Measurements from ENCODE around the gene TMEM178A. TPM values are rescaled to one million over a fixed set of nuclear protein-coding genes. Genes with fewer than 3 reads are reported as not detected.

The TMEM178A gene
- total and polyA plus RNA-seq, 4 donors, result 13.6 to 55.8 (median 36.2) TPM

DNA sequence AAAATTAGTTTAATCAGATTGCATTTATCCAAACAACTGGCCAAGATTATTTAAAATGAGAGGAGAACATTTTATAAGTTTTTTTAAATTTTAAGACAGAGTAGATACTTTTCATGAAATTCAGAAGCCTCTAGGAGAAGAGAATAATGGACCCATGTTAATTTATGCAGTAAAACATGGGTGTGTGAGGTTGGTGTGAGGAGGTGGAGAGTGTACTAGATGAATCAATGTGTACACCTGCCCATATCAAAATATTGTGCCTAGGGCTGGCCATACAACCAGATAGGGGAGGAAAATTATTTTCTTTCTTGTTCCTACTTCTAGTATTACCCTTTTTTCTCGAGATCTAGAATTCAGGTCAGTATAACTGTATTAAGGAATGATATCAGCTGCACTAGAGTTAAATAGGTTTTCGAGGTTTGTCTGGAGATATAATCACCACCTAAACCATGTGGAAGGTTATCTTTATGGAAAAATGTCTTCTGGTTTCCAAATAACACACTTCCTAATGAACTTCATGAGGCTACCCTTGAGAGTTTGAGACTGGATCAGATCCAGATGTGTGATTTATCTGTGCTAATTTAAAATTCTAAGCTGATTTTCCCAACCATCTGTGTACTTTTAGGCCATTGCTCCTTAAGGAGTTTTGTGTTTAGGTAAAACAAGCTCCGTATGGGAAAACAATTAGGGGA, 37.6 kb downstream of the TMEM178A start:
- no peaks in the 10 kb centered on the region for H3K4me1 ChIP-seq (ENCODE audit: control insufficient read depth, insufficient read depth, low read length)
- H3K27ac ChIP-seq (ENCODE audit: low read depth, low read length), result no peak overlapping the region
- peaks cover 3% of the 10 kb centered on the region for H3K36me3 ChIP-seq (ENCODE audit: control insufficient read depth, insufficient read depth, low read length)
- no peaks in the 10 kb centered on the region for H3K27me3 ChIP-seq (ENCODE audit: control insufficient read depth, insufficient read depth, low read length)
- peaks cover 14% of the 10 kb centered on the region for H3K9me3 ChIP-seq (ENCODE audit: control insufficient read depth, insufficient read depth, low read length)
- no peak for DNase-seq (ENCODE audit: low read depth in 4 of 6, low spot score in 6 of 6)
- WGBS (ENCODE audit: insufficient coverage), result no CpG with 5 or more reads among the region's 3 CpGs
- H3K4me3 ChIP-seq (ENCODE audit: low read depth, low read length), result no peak overlapping the region

- H3K27ac ChIP-seq (ENCODE audit: low read depth, low read length), result no peak overlapping the region
- DNase-seq (ENCODE audit: low read depth in 4 of 6, low spot score in 6 of 6), result no peak
- H3K27me3 ChIP-seq (ENCODE audit: control insufficient read depth, insufficient read depth, low read length), result no peaks in the 10 kb centered on the region
- peaks cover 3% of the 10 kb centered on the region for H3K36me3 ChIP-seq (ENCODE audit: control insufficient read depth, insufficient read depth, low read length)
- H3K9me3 ChIP-seq (ENCODE audit: control insufficient read depth, insufficient read depth, low read length), result peaks cover 14% of the 10 kb centered on the region
- H3K4me1 ChIP-seq (ENCODE audit: control insufficient read depth, insufficient read depth, low read length), result no peaks in the 10 kb centered on the region
- H3K4me3 ChIP-seq (ENCODE audit: low read depth, low read length), result no peak overlapping the region
- 80% methylated on average over 2 of the region's 3 CpGs for WGBS (ENCODE audit: insufficient coverage)
These were observed 38.8 kb downstream of the TMEM178A start for GRCh38 chr2:39704540-39704939.

DNA sequence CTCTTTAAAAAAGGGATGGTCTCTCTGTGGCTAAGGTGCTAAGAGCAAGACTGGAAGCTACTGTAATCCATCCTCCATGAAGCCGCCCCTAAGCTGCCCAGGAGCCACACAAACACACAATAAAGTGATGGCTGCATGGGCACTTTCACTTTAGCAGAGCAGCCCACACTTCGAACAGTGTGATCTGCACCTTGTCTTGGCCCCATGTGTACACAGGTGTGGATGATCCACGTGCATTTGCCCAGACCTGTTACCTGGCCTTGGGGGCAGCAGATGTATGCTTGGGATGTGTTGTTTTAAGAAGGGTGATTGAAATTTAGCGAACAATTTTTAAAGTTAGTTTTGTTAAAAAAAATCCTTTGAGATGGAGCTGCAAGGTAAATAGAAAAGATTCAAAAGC, 39.9 kb downstream of the TMEM178A start:
- 92% methylated on average over 2 of the region's 4 CpGs for WGBS (ENCODE audit: insufficient coverage)

GRCh38 chr2:39706312-39706711, 40.6 kb downstream of the TMEM178A start:
- Histone ChIP-seq H3K27me3 (ENCODE audit: control insufficient read depth, insufficient read depth, low read length) (no peaks in the 10 kb centered on the region), H3K36me3 (ENCODE audit: control insufficient read depth, insufficient read depth, low read length) (peaks cover 3% of the 10 kb centered on the region), H3K9me3 (ENCODE audit: control insufficient read depth, insufficient read depth, low read length) (peaks cover 7% of the 10 kb centered on the region), H3K4me1 (ENCODE audit: control insufficient read depth, insufficient read depth, low read length) (no peaks in the 10 kb centered on the region), H3K27ac (ENCODE audit: low read depth, low read length) (no peak overlapping the region), H3K4me3 (ENCODE audit: low read depth, low read length) (no peak overlapping the region)
- DNase-seq (ENCODE audit: low read depth in 4 of 6, low spot score in 6 of 6), result no peak
- no CpG with 5 or more reads among the region's 1 CpG for WGBS (ENCODE audit: insufficient coverage)

More for the DNA sequence above, 39.9 kb downstream of the TMEM178A start:
- H3K27me3 ChIP-seq (ENCODE audit: control insufficient read depth, insufficient read depth, low read length), result no peaks in the 10 kb centered on the region
- DNase-seq (ENCODE audit: low read depth in 4 of 6, low spot score in 6 of 6), result no peak
- no peak overlapping the region for H3K4me3 ChIP-seq (ENCODE audit: low read depth, low read length)
- peaks cover 13% of the 10 kb centered on the region for H3K9me3 ChIP-seq (ENCODE audit: control insufficient read depth, insufficient read depth, low read length)
- H3K4me1 ChIP-seq (ENCODE audit: control insufficient read depth, insufficient read depth, low read length), result no peaks in the 10 kb centered on the region
- H3K36me3 ChIP-seq (ENCODE audit: control insufficient read depth, insufficient read depth, low read length), result peaks cover 3% of the 10 kb centered on the region
- H3K27ac ChIP-seq (ENCODE audit: low read depth, low read length), result no peak overlapping the region

DNA sequence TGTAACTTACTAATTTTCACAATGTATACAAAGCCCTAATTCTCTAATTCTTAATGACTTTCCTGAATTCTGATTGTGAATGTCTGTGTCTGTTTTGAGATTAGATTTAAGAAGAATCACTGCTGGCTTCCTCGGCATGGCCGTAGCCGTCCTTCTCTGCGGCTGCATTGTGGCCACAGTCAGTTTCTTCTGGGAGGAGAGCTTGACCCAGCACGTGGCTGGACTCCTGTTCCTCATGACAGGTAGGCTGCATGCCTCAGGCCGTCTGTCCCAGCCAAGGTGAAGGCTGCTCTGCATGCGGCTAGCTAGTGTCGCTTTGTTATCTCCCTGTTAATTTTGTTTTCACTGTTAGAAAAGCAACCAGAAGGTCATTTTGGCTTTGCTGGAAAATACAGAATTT, 41.2 kb downstream of the TMEM178A start:
- peaks cover 3% of the 10 kb centered on the region for H3K36me3 ChIP-seq (ENCODE audit: control insufficient read depth, insufficient read depth, low read length)
- H3K27ac ChIP-seq (ENCODE audit: low read depth, low read length), result no peak overlapping the region
- no peaks in the 10 kb centered on the region for H3K27me3 ChIP-seq (ENCODE audit: control insufficient read depth, insufficient read depth, low read length)
- H3K9me3 ChIP-seq (ENCODE audit: control insufficient read depth, insufficient read depth, low read length), result peaks cover 3% of the 10 kb centered on the region
- 82% methylated on average over 7 of the region's 8 CpGs for WGBS (ENCODE audit: insufficient coverage)
- H3K4me3 ChIP-seq (ENCODE audit: low read depth, low read length), result no peak overlapping the region
- no peaks in the 10 kb centered on the region for H3K4me1 ChIP-seq (ENCODE audit: control insufficient read depth, insufficient read depth, low read length)
- no peak for DNase-seq (ENCODE audit: low read depth in 4 of 6, low spot score in 6 of 6)

GRCh38 chr2:39708003-39708402, 42.3 kb downstream of the TMEM178A start:
- WGBS (ENCODE audit: insufficient coverage), result 97% methylated on average over 7 of the region's 9 CpGs
- DNase-seq (ENCODE audit: low read depth in 4 of 6, low spot score in 6 of 6), result no peak
- Histone ChIP-seq H3K36me3 (ENCODE audit: control insufficient read depth, insufficient read depth, low read length) (peaks cover 3% of the 10 kb centered on the region), H3K4me1 (ENCODE audit: control insufficient read depth, insufficient read depth, low read length) (no peaks in the 10 kb centered on the region), H3K27ac (ENCODE audit: low read depth, low read length) (no peak overlapping the region), H3K4me3 (ENCODE audit: low read depth, low read length) (no peak overlapping the region), H3K27me3 (ENCODE audit: control insufficient read depth, insufficient read depth, low read length) (no peaks in the 10 kb centered on the region), H3K9me3 (ENCODE audit: control insufficient read depth, insufficient read depth, low read length) (no peaks in the 10 kb centered on the region)

DNA sequence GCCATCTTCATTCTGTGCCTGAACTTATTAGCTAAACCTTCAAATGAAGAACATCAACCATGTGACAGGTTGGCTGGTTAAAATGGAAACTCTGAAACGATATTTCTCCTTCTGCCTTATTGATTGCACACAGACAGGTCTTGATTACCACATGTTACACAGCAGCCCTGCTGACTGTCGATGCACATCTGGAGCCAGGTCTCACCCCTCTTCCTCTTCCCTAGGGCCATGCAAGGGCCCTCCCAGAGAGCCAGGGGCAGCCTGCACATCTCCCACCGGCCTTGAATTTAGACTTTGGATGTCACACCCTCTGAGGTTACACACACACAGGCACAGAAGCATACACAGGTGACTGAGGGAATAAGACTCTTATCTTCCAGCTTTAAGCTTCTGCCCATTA, 45.1 kb downstream of the TMEM178A start:
- DNase-seq (ENCODE audit: low read depth in 4 of 6, low spot score in 6 of 6), result no peak
- Histone ChIP-seq H3K4me1 (ENCODE audit: control insufficient read depth, insufficient read depth, low read length) (no peaks in the 10 kb centered on the region), H3K36me3 (ENCODE audit: control insufficient read depth, insufficient read depth, low read length) (peaks cover 3% of the 10 kb centered on the region), H3K27ac (ENCODE audit: low read depth, low read length) (no peak overlapping the region), H3K4me3 (ENCODE audit: low read depth, low read length) (no peak overlapping the region), H3K9me3 (ENCODE audit: control insufficient read depth, insufficient read depth, low read length) (no peaks in the 10 kb centered on the region), H3K27me3 (ENCODE audit: control insufficient read depth, insufficient read depth, low read length) (no peaks in the 10 kb centered on the region)
- WGBS (ENCODE audit: insufficient coverage), result 73% methylated on average over 3 of the region's 3 CpGs

DNA sequence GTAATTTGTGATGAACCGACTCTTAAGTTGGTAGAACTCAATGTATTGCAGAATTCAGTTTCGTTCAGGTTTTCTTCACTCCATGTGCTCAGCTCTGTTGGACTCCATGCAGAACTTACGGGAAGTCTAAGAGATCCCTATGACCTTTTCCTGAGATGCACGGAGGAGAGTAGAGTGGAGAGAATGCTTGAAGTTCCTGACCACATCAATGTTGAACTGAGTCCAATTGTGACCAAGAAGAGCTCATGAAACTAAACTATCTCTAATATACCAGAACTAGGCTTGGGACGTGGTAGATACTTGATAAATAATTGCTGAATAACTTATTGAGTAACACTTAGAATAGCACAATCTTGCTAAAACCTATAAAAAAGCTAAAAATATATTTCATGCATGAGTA, 47.2 kb downstream of the TMEM178A start:
- Histone ChIP-seq H3K4me3 (ENCODE audit: low read depth, low read length) (no peak overlapping the region), H3K36me3 (ENCODE audit: control insufficient read depth, insufficient read depth, low read length) (peaks cover 2% of the 10 kb centered on the region), H3K27ac (ENCODE audit: low read depth, low read length) (no peak overlapping the region), H3K9me3 (ENCODE audit: control insufficient read depth, insufficient read depth, low read length) (no peaks in the 10 kb centered on the region), H3K4me1 (ENCODE audit: control insufficient read depth, insufficient read depth, low read length) (no peaks in the 10 kb centered on the region), H3K27me3 (ENCODE audit: control insufficient read depth, insufficient read depth, low read length) (no peaks in the 10 kb centered on the region)
- WGBS (ENCODE audit: insufficient coverage), result 100% methylated on average over 1 of the region's 5 CpGs
- DNase-seq (ENCODE audit: low read depth in 4 of 6, low spot score in 6 of 6), result no peak

- H3K4me1 ChIP-seq (ENCODE audit: control insufficient read depth, insufficient read depth, low read length), result peaks cover 4% of the 10 kb centered on the region
- no peak overlapping the region for H3K27ac ChIP-seq (ENCODE audit: low read depth, low read length)
- H3K27me3 ChIP-seq (ENCODE audit: control insufficient read depth, insufficient read depth, low read length), result no peaks in the 10 kb centered on the region
- no peak overlapping the region for H3K4me3 ChIP-seq (ENCODE audit: low read depth, low read length)
- no peaks in the 10 kb centered on the region for H3K9me3 ChIP-seq (ENCODE audit: control insufficient read depth, insufficient read depth, low read length)
- no peaks in the 10 kb centered on the region for H3K36me3 ChIP-seq (ENCODE audit: control insufficient read depth, insufficient read depth, low read length)
- DNase-seq (ENCODE audit: low read depth in 4 of 6, low spot score in 6 of 6), result peak in 1 of 6 donors; percentile 31
These were observed 49.4 kb downstream of the TMEM178A start for GRCh38 chr2:39715095-39715494.

DNA sequence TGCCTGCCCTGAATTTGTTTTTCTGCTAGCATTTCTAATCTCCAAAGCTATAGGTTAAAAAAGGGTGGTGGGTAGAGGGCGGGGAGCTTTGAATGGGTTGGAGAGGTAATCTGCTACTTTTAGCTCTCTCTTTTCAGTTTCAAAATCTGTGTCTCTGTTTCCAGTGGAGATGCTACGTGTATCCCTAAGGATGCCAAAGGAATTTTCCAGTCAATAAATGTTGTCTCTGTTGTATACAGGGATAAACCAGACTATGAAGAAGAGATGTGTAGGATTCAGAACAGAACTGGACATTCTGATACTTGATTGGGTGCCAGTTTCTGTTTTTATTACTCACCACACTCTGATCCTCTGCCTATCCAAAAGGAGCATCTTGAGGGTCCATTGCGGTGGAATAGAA, 50.1 kb downstream of the TMEM178A start:
- Histone ChIP-seq H3K9me3 (ENCODE audit: control insufficient read depth, insufficient read depth, low read length) (no peaks in the 10 kb centered on the region), H3K27ac (ENCODE audit: low read depth, low read length) (no peak overlapping the region), H3K27me3 (ENCODE audit: control insufficient read depth, insufficient read depth, low read length) (no peaks in the 10 kb centered on the region), H3K36me3 (ENCODE audit: control insufficient read depth, insufficient read depth, low read length) (no peaks in the 10 kb centered on the region), H3K4me3 (ENCODE audit: low read depth, low read length) (no peak overlapping the region), H3K4me1 (ENCODE audit: control insufficient read depth, insufficient read depth, low read length) (peaks cover 9% of the 10 kb centered on the region)
- no CpG with 5 or more reads among the region's 3 CpGs for WGBS (ENCODE audit: insufficient coverage)
- no peak for DNase-seq (ENCODE audit: low read depth in 4 of 6, low spot score in 6 of 6)
